Activated gamma-delta T cell (primary cell): ENCODE results near the gene PPP1R14C.

Source experiments
- DNase-seq: peaks from one replicate; lab custom pipeline; 2025; lab: John Stamatoyannopoulos, UW

The PPP1R14C gene

GRCh38 chr6:150195996-150196417 is 53.2 kb downstream of the PPP1R14C start:
- DNase-seq = no peak

DNA sequence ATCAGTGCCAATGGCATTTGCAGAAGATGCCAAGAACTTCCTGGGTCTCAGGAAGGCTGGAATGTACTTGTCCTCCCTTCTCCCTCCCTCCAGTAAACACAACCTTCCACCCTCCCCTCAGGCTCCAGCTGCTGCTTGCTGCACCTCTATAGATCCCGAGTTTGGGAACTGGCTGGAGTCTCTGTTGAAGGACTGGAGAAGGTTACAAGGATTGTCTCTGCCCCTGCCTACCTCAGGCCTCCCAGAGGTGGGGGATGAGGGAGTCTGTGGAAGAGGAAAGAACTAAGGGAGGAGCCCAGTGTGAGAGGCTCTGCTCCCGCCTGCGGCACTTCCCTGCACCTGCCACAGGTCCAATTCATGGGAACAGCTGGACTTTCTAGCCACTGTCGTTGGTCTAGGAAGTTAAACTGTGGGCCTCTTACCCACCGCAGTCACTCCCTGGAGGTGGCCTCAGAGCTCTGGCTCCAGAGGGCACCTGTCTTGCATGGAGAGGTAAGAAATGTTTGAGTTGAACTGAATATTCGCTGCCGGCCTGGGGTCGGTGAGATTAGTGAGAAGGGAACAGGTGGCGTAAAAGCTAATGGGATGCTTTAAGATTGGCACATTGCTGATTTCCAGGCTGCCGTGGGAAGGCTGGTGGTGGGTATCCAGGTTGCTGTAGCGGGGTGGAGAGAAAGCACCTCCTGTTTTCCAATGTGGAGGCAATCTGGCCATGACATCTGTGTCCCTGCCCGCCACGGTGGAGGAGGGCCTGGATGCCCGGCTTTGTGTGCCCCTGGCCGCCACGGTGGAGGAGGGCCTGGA is 54.3 kb downstream of the PPP1R14C start:
- DNase-seq = no peak

DNA sequence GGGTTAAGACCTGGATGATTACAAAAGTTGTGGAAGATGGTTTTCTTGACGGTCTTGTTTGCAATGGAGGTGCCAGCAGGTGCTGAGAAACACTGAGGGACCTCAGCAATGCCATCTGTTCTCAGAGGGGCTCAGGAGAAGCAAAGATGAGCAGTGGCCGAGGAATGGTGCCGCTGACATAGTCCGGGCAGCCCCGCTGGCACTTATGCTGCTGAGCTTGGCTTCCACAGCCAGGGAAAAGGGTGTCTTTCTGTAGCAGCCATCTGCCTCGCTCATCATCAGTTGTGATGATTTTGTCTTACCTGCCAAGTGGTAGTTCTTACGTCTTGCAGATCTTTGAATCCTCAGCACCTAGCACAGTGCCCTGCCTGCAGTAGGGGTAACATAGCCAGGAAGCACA is 55.7 kb downstream of the PPP1R14C start:
- no peak for DNase-seq

DNA sequence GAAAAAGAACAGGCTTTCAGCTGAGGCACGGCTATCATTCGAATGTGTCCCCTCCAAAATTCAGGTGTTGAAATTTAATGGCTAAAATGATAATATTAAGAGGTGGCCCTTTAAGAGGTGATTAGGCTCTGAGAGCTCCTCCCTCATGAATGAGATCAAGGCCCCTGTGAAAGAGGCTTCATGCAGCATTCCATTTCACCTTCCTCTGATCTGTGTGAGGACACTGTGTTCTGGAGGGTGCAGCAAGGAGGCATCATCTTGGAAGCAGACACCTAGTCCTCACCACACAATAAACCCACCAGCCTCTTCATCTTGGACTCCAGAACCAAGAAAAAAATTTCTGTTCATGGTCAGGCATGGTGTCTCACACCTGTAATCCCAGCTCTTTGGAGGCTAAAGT is 56.4 kb downstream of the PPP1R14C start:
- DNase-seq = no peak

- no peak for DNase-seq
These were observed 57.7 kb downstream of the PPP1R14C start for GRCh38 chr6:150200428-150201100.

GRCh38 chr6:150201285-150201684 is 58.4 kb downstream of the PPP1R14C start:
- DNase-seq = no peak

DNA sequence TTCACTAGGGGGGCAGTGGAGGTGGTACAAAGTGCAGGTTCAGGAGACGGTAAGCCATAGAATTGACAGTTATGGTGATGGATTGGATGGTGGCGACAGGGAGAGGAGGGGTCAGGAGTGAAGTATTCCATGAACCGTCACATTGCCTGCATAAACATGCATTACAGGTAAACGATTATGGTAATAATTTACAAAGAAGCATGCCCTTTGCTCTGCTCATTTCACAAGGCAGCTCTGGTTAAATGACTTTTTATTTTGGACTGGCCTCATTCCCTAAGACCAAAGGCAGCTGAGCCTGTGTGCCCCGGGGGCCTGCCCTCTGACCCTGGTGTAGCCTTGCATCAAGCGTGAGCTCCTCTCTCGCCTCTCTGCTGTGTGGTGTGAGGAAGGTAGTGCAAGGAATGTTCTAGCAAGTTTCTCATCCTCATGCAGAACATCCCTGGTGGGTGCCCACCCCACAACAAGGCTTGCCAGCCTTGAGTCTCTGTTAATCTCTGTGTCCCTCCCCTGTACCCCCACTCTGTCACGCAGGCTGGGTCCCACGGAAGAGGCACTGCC is 59.0 kb downstream of the PPP1R14C start:
- DNase-seq = no peak

GRCh38 chr6:150202404-150202803 is 59.6 kb downstream of the PPP1R14C start:
- DNase-seq = no peak

DNA sequence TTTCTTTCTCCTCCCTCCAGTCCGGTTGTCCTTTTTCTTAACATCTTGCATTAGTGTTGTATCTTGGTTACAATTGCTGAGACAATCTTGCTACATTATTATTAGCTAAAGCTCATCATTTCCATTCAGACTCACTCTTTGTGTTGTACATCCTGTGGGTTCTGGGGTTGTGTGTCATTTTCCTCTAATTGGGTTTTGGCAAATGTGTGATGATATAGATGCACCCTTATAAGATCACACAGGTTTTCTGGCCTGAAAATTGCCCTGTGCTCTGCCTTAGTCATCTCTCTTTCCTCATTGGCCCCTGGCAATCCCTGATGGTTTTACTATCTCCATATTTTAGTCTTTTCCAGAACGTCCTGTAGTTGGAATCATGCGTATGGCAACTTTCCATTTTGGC is 60.1 kb downstream of the PPP1R14C start:
- DNase-seq = no peak

DNA sequence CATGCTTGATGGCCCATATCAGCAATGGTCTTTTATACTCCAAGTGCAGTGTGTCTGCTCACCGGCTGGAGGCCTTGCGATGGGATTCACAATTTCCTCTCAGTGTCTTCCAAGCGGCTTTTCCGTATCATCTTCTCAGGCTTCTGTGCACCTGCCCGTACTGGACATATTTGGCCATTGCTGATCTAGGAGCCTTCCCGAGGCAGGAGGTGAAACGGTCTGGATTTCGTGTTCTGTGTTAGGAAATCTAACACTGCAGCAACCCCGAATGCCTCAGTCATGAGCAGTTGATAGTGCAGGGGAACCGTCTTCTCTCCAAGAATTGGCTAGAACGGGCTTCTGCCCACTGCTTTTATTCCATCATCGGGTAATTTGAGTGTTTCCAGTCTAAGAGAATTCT is 60.5 kb downstream of the PPP1R14C start:
- DNase-seq = no peak

- no peak for DNase-seq
These were observed 61.2 kb downstream of the PPP1R14C start for GRCh38 chr6:150203871-150204545.

- DNase-seq = no peak
These were observed 62.0 kb downstream of the PPP1R14C start for GRCh38 chr6:150204705-150205472.

DNA sequence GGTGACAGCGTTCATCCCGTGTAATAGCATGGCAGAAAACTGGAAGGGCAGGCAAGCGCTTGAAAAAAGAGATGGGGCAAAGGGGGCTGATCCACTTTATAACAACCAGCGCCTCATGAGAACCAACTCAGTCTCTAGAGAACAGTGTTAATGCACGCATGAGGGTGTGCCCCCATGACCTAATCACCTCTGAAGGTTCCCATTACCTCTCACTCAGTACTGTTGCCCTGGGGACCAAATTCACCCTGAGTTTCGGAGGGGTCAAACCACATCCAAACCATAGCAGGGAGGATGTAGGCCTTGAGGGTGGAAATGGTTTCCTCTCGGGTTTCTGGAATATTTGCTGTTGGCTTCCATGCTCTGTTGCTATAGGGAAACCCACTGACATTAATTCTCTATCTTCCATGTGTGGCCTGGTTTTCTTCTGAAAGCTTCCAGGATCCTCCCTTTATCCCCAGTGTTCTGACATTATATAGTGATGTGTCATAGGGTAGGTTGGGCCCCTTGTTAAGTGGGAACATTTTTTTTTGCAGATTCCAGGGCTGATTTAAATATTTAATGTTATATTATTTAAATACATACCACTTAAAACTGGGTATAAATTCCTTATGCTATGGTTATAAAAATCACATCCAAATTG is 65.2 kb downstream of the PPP1R14C start:
- DNase-seq = no peak

- no peak for DNase-seq
These were observed 65.9 kb downstream of the PPP1R14C start for GRCh38 chr6:150208611-150209352.

GRCh38 chr6:150209415-150209814 is 66.6 kb downstream of the PPP1R14C start:
- DNase-seq = no peak

DNA sequence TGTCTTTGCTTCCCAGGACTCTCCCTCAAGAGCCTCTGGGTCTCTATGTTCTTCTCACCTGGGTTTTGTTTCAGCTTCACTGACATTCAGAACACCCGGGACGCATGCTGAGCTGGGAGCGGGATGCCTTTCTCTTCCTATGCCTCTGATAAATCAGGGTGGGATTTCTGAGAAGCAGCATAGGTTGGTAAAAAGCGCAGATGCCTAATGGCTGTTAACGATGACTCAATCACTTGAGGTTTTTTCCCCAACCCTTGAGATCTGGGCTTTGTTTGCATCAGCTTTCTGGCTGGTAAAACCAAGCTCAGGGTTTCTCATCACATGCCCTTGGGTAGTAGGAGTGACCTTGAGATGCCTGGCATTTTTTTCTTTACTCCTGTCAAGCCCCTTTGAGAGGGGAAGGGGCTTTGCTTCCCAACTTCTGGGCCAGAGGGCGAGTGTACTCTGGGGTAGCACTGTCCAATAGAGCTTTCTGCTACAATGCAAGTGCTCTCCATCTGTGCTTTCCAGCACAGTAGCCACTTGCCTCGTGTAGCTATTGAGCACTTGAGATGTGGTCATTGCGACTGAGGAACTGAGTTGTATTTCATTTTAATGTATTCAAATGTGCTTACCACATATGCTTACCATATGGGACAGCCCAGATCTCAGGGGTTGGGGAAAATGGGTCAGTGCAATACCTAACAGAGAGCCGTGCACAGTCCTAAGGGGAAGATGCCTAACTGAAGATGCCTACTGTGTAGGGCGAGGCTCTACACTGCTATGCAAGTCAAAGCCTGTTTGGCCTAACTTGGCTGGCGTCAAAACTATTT is 69.1 kb downstream of the PPP1R14C start:
- no peak for DNase-seq

- no peak for DNase-seq
These were observed 69.9 kb downstream of the PPP1R14C start for GRCh38 chr6:150212778-150213177.

DNA sequence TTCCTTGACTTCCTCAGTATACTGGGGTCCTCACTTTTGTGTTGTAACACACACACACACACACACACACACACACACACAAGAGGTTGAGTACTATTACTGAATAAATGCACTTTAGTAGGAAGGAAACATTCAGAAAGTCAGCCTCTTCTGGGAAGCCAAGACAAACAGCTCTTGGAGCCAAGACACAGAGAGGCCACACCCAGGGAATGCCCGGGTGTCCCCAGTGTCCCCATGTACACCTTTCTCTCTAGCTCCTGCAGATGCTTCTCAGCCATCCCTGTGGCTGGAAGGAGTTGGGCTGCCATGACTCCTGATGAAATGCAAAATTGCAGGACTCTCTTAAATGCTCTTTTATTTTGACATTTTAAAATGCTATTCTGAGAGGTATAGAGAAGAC is 70.5 kb downstream of the PPP1R14C start:
- no peak for DNase-seq

DNA sequence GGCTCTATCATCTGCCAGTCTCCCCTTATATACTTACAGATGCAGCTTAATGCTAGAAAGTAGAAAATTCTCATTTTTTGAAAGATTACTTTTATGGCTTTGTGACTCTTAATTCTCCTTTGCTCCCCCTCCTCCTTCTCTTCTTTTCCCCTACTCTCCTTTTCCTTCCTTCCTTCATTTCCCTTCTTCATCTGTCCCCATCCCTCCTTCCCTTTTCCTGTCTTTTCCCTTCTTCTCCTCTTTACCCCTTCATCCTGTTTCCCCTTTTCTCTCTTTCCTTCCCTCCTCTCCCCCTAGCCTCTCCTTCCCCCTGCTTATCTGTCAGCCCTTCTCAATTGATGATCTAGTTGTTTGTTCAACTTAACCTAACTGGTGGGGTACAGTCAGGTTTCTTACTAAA is 71.5 kb downstream of the PPP1R14C start:
- no peak for DNase-seq
